IPS-NIHi11 (cell line): ENCODE data around the gene ASPG.

Source experiments
- DNase-seq: peaks from one replicate; pipeline ENCODE4 v3.0.0; 2012; ENCODE audit warnings: mixed read lengths, low spot score

ASPG gene

DNA sequence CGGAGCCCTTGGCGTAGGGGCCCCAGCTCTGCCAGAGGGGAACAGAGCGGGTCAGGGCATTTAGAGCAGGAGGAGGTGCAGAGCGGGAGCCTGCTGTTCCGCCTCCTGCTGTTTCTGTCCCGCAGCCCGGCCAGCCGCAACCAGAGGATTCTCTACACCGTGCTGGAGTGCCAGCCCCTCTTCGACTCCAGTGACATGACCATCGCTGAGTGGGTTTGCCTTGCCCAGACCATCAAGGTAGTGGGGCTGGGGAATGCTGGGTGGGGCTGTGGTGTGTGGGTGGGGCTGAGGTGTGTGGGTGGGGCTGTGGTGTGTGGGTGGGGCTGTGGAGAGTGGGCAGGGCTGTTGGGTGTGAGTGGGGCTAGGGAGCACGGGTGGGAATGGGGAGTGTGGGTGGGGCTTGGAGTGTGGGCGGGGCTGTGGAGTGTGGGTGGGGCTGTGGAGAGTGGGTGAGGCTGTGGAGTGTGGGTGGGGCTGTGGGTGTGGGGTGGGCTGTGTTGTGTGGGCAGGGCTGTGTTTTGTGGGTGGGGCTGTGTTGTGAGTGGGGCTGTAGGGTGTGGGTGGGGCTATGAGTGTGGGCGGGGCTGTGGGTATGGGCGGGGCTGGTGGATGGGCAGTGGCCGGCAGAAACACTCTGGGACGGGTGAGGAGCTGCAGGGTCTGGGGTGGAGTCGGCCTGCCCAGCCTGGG lies 8.0 kb downstream of the ASPG start:
- DNase-seq, result no peak

DNA sequence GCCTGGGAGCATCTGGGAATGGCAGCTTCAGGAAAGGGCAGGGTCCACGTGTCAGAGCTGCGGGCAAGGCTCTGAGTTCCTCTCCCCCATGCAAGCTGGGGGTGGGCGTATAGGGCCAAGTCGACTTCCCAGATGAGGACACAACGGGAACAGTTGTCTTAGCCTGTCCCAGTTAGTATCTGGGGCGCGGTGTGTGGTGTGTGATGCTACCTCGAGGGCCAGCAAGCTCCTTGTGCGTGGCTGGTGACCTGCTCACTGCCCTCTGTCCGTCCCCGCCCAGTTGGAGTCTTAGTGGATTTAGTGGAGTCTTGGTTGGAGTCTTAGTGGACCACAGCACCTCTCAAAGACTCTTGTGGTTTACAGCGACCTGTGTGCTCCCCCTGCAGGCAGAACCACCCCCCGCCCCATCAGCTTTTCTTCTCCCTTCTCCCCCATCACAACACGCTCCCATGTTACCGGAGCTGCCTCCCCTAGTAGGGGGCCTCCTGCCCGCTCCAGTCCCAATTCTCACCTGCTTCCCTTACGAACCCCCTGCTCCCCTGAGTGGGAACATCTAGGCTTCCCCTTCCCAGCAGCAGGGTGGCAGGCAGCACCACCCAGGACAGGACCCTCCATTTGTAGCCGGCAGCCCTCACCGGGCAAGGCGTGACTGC lies 8.7 kb downstream of the ASPG start:
- no peak for DNase-seq

- peak; percentile 94 for DNase-seq
Measured at GRCh38 chr14:104094709-104095425, 9.4 kb downstream of the ASPG start.

- DNase-seq, result no peak
Measured at GRCh38 chr14:104095426-104096310, 10.2 kb downstream of the ASPG start.

DNA sequence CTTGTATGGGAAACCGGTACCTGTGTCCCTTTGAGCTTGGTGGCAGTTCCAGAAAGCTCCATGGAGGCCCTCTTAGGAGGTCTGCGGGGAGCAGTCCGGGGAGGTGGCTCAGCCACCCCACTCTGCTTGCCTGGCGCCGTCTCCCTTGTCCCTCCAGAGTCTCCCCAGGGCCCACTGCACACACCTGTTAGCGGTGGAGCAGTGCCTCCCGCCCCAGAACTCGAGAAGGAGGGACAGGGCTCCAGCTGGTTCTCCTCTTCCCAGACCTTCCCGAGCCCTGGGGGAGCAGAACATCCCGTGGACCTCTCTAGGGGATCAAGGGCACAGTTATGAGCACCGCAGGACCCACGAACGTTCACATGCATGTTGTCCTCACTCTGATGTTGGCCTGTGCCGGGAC lies 10.8 kb downstream of the ASPG start:
- no peak for DNase-seq

- DNase-seq, result no peak
Measured at GRCh38 chr14:104096751-104097700, 11.5 kb downstream of the ASPG start.

GRCh38 chr14:104098272-104099095 lies 13.0 kb downstream of the ASPG start:
- DNase-seq, result no peak

- no peak for DNase-seq
Measured at GRCh38 chr14:104099096-104100041, 13.9 kb downstream of the ASPG start.

- no peak for DNase-seq
Measured at GRCh38 chr14:104100171-104101085, 14.9 kb downstream of the ASPG start.

GRCh38 chr14:104101086-104101621 lies 15.7 kb downstream of the ASPG start:
- DNase-seq, result no peak

DNA sequence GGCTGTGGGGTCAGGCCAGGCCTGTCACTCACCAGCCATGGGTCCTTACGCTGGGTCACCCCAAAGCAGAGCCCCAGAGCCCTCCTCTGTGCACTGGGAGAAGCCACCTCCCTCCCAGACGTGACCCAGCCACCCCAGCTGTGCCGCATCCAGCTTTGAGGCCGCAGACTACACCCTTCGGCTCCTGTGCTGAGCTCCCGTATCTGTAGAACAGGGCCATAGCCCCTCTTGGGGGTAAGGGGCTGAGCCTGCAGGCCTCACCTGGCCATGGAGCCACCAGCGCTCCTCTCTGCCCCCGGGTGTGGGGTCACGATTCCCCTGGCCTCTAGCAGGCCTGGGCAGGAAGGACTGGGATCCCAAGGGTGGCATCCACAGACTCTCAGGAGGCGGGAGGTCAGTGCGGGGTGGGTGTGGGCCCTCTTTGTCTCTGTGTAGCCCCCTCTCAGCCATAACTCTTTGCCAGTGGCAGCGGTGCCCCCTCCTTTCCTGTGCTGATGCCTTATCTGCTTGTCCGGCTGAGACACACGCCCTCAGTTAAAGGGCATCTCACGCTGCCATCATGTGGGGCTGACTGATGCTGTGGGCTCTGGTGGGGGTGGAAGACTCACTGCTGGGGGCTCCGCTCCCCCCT lies 16.3 kb downstream of the ASPG start:
- DNase-seq, result no peak

DNA sequence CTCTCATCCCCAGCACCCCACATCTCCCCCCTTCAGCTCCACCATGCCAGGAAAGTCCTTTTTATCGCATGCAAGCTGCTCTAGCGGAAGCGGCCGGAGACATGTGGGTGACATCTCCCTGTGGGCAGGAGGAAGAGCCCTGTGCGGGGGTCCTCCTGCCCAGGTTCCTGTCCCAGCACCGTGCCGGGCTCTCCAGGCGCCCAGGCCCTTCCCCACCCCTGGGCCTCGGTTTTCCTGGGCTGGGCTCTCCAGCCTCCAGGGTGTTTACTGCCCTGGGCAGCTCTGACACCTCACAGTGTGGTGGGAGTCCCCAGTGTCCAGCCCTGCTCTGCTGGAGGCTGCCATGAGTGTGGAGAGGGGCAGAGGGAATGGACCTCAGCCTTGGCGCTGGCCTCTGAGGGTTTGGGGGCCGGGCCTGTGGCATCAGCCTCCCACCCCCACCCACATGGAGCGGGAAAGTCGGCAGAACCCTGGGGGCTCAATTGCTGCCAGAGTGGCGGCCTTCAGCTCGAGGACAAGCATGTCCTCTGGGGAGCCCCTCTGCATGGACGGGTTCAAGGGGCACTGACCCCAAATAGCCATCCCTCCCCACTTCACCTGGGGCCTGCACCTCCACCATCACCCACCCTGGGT lies 16.9 kb downstream of the ASPG start:
- no peak for DNase-seq

GRCh38 chr14:104103061-104103445 lies 17.6 kb downstream of the ASPG start:
- DNase-seq, result no peak

- DNase-seq, result no peak
Measured at GRCh38 chr14:104103446-104104075, 18.1 kb downstream of the ASPG start.

- DNase-seq, result no peak
Measured at GRCh38 chr14:104104076-104104901, 18.8 kb downstream of the ASPG start.
